Gastroesophageal sphincter (tissue), 3 donors: ENCODE data around the gene CENPN.

ENCODE experiments used
- CTCF ChIP-seq, 4 experiments: fragments of 200-600 bp in 2 of 4; fragments of 450-650 bp in 2 of 4; sonication (generic) in 1 of 4; IDR thresholded peaks; one replicate each; pipeline ENCODE4 v1.5.1; 2017 to 2019; ENCODE audit warnings: antibody characterized with exemption in 4 of 4, mild to moderate bottlenecking in 2 of 4, moderate library complexity in 2 of 4
- POLR2A ChIP-seq, 2 donors: fragments of 450-650 bp; IDR thresholded peaks; one replicate each; pipeline ENCODE4 v1.6.1; 2017; ENCODE audit warnings: antibody characterized with exemption in 2 of 2, mild to moderate bottlenecking in 2 of 2, moderate library complexity in 1 of 2
- POLR2AphosphoS5 ChIP-seq: sonication (generic); formaldehyde crosslinking; IDR thresholded peaks from one replicate; pipeline ENCODE4 v1.6.1; 2017; ENCODE audit warnings: antibody characterized with exemption

GRCh38 chr16:80991792-80992430, 15.1 kb upstream of the CENPN start:
- TF ChIP-seq POLR2AphosphoS5 (no peak), CTCF (IDR thresholded peaks at IDR 0.05) (no peak), POLR2A (IDR thresholded peaks at IDR 0.05) (no peak)
